Esophagus muscularis mucosa (tissue), 4 donors: ENCODE data around the gene RNASE8.

Source experiments
- EP300 ChIP-seq: sonication (generic); formaldehyde crosslinking; IDR thresholded peaks from one replicate; pipeline ENCODE4 v1.6.1; 2017; ENCODE audit warnings: antibody characterized with exemption
- POLR2A ChIP-seq: fragments of 450-650 bp; IDR thresholded peaks from one replicate; pipeline ENCODE4 v1.6.1; 2017; ENCODE audit warnings: antibody characterized with exemption, moderate library complexity, mild to moderate bottlenecking, low read depth
- POLR2AphosphoS5 ChIP-seq, 2 donors: sonication (generic); formaldehyde crosslinking; IDR thresholded peaks; one replicate each; pipeline ENCODE4 v1.6.1; 2017; ENCODE audit warnings: antibody characterized with exemption in 2 of 2
- TF ChIP-seq, protein P1 (sequence below), 3 experiments: fragments of 200-600 bp in 2 of 3; fragments of 450-650 bp in 1 of 3; sonication (generic) in 2 of 3; IDR thresholded peaks; one replicate each; pipeline ENCODE4 v1.5.1; 2017 to 2019; ENCODE audit warnings: antibody characterized with exemption in 3 of 3, mild to moderate bottlenecking in 2 of 3, moderate library complexity in 1 of 3

DNA sequence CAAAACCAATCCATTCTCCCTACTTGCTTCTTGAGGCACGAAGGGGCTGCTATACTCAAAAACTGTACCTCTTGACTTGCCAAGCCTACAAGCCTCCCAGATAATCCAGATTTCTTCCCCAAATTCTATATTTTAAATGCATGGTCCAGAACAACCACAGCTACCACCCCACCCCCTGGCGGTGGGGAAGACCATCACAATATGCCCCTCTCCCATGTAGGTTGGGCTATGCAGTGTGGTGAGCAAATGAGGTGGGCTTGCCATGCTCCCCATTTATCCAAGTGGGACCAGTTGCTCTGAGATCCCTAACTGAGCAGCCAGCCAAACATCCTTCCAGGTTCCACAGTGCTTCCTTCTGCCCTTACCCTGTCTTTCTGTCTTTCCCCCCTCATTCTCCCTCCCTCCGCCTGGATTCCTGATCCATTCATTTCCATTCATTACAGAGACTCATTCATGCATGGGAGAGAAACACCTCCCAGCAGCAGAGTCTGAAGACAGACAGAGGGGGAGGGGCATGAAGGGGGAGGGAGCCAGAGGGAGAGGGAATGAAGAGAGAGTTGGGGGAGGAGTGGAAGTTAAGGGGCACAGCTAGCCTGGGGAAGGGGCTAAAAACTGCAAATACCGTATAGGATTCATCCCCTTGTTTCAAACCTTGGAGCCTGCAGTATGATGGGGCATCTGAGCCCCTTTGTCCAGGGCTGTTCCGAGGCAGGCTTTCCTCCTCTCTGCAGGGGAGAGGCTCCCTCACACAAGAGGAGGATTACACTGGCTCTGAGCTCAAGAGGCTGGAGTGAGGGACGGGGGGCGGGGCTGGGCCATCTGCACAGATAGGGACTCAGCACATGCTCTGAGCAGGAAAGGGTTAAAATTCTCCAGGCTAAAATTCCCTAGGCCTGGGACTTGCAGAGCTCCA lies 36.4 kb downstream of the RNASE8 start:
- TF ChIP-seq, protein P1, sequence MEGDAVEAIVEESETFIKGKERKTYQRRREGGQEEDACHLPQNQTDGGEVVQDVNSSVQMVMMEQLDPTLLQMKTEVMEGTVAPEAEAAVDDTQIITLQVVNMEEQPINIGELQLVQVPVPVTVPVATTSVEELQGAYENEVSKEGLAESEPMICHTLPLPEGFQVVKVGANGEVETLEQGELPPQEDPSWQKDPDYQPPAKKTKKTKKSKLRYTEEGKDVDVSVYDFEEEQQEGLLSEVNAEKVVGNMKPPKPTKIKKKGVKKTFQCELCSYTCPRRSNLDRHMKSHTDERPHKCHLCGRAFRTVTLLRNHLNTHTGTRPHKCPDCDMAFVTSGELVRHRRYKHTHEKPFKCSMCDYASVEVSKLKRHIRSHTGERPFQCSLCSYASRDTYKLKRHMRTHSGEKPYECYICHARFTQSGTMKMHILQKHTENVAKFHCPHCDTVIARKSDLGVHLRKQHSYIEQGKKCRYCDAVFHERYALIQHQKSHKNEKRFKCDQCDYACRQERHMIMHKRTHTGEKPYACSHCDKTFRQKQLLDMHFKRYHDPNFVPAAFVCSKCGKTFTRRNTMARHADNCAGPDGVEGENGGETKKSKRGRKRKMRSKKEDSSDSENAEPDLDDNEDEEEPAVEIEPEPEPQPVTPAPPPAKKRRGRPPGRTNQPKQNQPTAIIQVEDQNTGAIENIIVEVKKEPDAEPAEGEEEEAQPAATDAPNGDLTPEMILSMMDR (IDR thresholded peaks at IDR 0.05), result no peak
- TF ChIP-seq POLR2AphosphoS5 (IDR thresholded peaks at IDR 0.05), result no peak
- TF ChIP-seq POLR2A, result no peak
- TF ChIP-seq EP300, result no peak
